Liver (tissue), 9 donors: ENCODE measurements around the gene RAB17. TPM values are rescaled to one million over a fixed set of nuclear protein-coding genes. Genes with fewer than 3 reads are reported as not detected.

ENCODE experiments used
- DNase-seq: peaks from one replicate; pipeline ENCODE4 v3.0.0-alpha.2; 2017; ENCODE audit warnings: low spot score
- H3K27ac ChIP-seq, 2 donors: one replicate each; pipeline ENCODE4 v1.7.0; 2013; ENCODE audit warnings: inconsistent platforms in 2 of 2, low read length in 2 of 2, control low read depth in 1 of 2, low read depth in 1 of 2, mild to moderate bottlenecking in 1 of 2
- H3K27me3 ChIP-seq, 4 donors: one replicate each; pipeline versions ENCODE4 v1.6.1 to v1.7.0; 2013; ENCODE audit warnings: low read length in 3 of 4, inconsistent platforms in 1 of 4, mild to moderate bottlenecking in 1 of 4, moderate library complexity in 1 of 4; ENCODE audit not compliant: control insufficient read depth in 4 of 4, insufficient read depth in 4 of 4
- H3K36me3 ChIP-seq, 4 donors: one replicate each; pipeline versions ENCODE4 v1.6.1 to v1.7.0; 2013; ENCODE audit warnings: low read length in 3 of 4, mild to moderate bottlenecking in 3 of 4, low read depth in 1 of 4, moderate library complexity in 1 of 4; ENCODE audit not compliant: control insufficient read depth in 4 of 4, insufficient read depth in 3 of 4
- H3K4me1 ChIP-seq, 4 donors: one replicate each; pipeline versions ENCODE4 v1.6.1 to v1.7.0; 2013; ENCODE audit warnings: low read length in 3 of 4, mild to moderate bottlenecking in 3 of 4, moderate library complexity in 1 of 4; ENCODE audit not compliant: control insufficient read depth in 4 of 4, insufficient read depth in 4 of 4
- H3K4me3 ChIP-seq, 3 donors: one replicate each; pipeline versions ENCODE4 v1.6.1 to v1.7.0; 2013; ENCODE audit warnings: low read length in 3 of 3, control low read depth in 1 of 3, low read depth in 1 of 3, mild to moderate bottlenecking in 1 of 3
- H3K9ac ChIP-seq, 2 donors: one replicate each; pipeline ENCODE4 v1.7.0; 2013; ENCODE audit warnings: low read length in 2 of 2, mild to moderate bottlenecking in 2 of 2, moderate library complexity in 2 of 2, control low read depth in 1 of 2, low read depth in 1 of 2
- H3K9me3 ChIP-seq, 4 donors: one replicate each; pipeline versions ENCODE4 v1.6.1 to v1.7.0; 2013; ENCODE audit warnings: low read length in 3 of 4; ENCODE audit not compliant: control insufficient read depth in 4 of 4
- ATF3 ChIP-seq: IDR thresholded peaks from 2 replicates; pipeline ENCODE4 v1.6.1; 2016; ENCODE audit warnings: antibody characterized with exemption
- FOXA1 ChIP-seq: IDR thresholded peaks from 2 replicates; pipeline ENCODE4 v1.6.1; 2016; ENCODE audit warnings: antibody characterized with exemption
- HNF4A ChIP-seq, 2 donors: conservative IDR thresholded peaks; 2 replicates each; pipeline ENCODE4 v1.6.1; 2016; ENCODE audit warnings: antibody characterized with exemption in 2 of 2, mild to moderate bottlenecking in 2 of 2
- HNF4G ChIP-seq: IDR thresholded peaks from 2 replicates; pipeline ENCODE4 v1.6.1; 2016; ENCODE audit warnings: antibody characterized with exemption
- JUND ChIP-seq, 2 donors: IDR thresholded peaks; 2 replicates each; pipeline ENCODE4 v1.6.1; 2016; ENCODE audit warnings: antibody characterized with exemption in 2 of 2
- MAX ChIP-seq: IDR thresholded peaks from 2 replicates; pipeline ENCODE4 v1.6.1; 2016; ENCODE audit warnings: antibody characterized with exemption
- NR2F2 ChIP-seq: IDR thresholded peaks from 2 replicates; pipeline ENCODE4 v1.6.1; 2016; ENCODE audit warnings: antibody characterized with exemption
- RAD21 ChIP-seq, 2 donors: IDR thresholded peaks; 2 replicates each; pipeline ENCODE4 v1.6.1; 2016; ENCODE audit warnings: antibody characterized with exemption in 2 of 2, mild to moderate bottlenecking in 2 of 2
- RXRA ChIP-seq, 2 donors: IDR thresholded peaks; 2 replicates each; pipeline ENCODE4 v1.6.1; 2017 to 2018; ENCODE audit warnings: antibody characterized with exemption in 2 of 2, mild to moderate bottlenecking in 1 of 2
- SP1 ChIP-seq: IDR thresholded peaks from 2 replicates; pipeline ENCODE4 v1.6.1; 2018; ENCODE audit warnings: antibody characterized with exemption, mild to moderate bottlenecking
- TAF1 ChIP-seq: conservative IDR thresholded peaks from 2 replicates; pipeline ENCODE4 v1.6.1; 2016; ENCODE audit warnings: antibody characterized with exemption, mild to moderate bottlenecking
- ZBTB33 ChIP-seq: IDR thresholded peaks from 2 replicates; pipeline ENCODE4 v1.6.1; 2016; ENCODE audit warnings: antibody characterized with exemption
- WGBS: extraction: QIAGEN DNeasy Blood & Tissue Kit; methylation state at CpG from one replicate; pipeline ENCODE4 v1.1.7; 2013; 5-methylcytosine and 5-hydroxymethylcytosine counted together
- polyA plus RNA-seq, 2 donors: library from polyadenylated mRNA; stranded (reverse) in 1 of 2; unstranded in 1 of 2; fragments of 200-250 nt in 1 of 2; fragments of >200 nt in 1 of 2; fragmentation: Nextera tagmentation in 1 of 2; extraction: Ambion mirVana in 1 of 2; gene quantifications; one replicate each; pipeline versions ENCODE4 v1.2.1 to v1.2.3, GENCODE V29; 2013 to 2015
- total RNA-seq, 2 donors: library from RNA; depleted of rRNA; stranded (reverse); fragments of >200 nt; gene quantifications; one replicate each; pipeline ENCODE4 v1.2.3, GENCODE V29; 2014
- TF ChIP-seq, protein P1 (sequence below): IDR thresholded peaks from 2 replicates; pipeline ENCODE4 v1.6.1; 2016; ENCODE audit warnings: antibody characterized with exemption, mild to moderate bottlenecking
- donor health status: healthy.
- donor health status: healthy.
- donor health status: healthy.
- donor health status: healthy.
- donor health status: healthy.

RAB17 gene
- total and polyA plus RNA-seq, 4 donors: 17.8 to 96.5 (median 74.9) TPM

- Histone ChIP-seq H3K9me3 (no peaks in the 10 kb centered on the region), H3K9ac (no peak overlapping the region), H3K4me1 (peaks cover 0 to 12% (median 3%) of the 10 kb centered on the region in 4 donors), H3K36me3 (no peaks in the 10 kb centered on the region), H3K27ac (no peak overlapping the region), H3K4me3 (no peak overlapping the region), H3K27me3 (no peaks in the 10 kb centered on the region)
- no peak for DNase-seq
- TF ChIP-seq NR2F2: no peak
- TF ChIP-seq ATF3: no peak
- TF ChIP-seq FOXA1: no peak
- TF ChIP-seq SP1: no peak
- TF ChIP-seq JUND (IDR thresholded peaks at IDR 0.05): no peak
- no peak for TF ChIP-seq HNF4G
- TF ChIP-seq TAF1: no peak
- no peak for TF ChIP-seq RAD21 (IDR thresholded peaks at IDR 0.05)
- TF ChIP-seq RXRA (IDR thresholded peaks at IDR 0.05): no peak
- no peak for TF ChIP-seq ZBTB33
- TF ChIP-seq HNF4A (conservative IDR thresholded peaks at IDR 0.05): no peak
- TF ChIP-seq MAX: no peak
- WGBS: 90% methylated on average over 14 of the region's 14 CpGs
Observed at GRCh38 chr2:237564526-237565131, 25.9 kb downstream of the RAB17 start.

DNA sequence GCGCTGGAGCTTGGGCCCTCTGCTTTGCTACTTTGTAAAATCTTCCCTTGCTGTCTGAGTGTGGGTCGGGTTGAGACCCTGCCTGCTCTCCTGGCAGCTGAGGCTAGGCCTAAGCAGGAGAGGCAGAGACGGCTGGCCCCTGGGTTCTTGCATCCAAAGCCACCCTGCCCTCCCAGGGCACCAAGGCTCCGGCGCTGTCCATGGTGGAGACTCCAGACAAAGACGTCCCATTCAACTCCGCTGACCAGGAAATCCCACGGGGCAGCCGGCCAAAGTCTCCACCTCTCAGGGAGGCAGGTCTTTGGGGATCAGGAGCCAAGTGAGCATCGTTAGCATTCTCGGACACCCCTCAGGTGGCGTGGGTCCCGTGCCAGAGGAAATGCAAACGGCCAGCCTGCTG, 26.7 kb downstream of the RAB17 start:
- no peak for DNase-seq
- TF ChIP-seq MAX: no peak
- TF ChIP-seq, protein P1, sequence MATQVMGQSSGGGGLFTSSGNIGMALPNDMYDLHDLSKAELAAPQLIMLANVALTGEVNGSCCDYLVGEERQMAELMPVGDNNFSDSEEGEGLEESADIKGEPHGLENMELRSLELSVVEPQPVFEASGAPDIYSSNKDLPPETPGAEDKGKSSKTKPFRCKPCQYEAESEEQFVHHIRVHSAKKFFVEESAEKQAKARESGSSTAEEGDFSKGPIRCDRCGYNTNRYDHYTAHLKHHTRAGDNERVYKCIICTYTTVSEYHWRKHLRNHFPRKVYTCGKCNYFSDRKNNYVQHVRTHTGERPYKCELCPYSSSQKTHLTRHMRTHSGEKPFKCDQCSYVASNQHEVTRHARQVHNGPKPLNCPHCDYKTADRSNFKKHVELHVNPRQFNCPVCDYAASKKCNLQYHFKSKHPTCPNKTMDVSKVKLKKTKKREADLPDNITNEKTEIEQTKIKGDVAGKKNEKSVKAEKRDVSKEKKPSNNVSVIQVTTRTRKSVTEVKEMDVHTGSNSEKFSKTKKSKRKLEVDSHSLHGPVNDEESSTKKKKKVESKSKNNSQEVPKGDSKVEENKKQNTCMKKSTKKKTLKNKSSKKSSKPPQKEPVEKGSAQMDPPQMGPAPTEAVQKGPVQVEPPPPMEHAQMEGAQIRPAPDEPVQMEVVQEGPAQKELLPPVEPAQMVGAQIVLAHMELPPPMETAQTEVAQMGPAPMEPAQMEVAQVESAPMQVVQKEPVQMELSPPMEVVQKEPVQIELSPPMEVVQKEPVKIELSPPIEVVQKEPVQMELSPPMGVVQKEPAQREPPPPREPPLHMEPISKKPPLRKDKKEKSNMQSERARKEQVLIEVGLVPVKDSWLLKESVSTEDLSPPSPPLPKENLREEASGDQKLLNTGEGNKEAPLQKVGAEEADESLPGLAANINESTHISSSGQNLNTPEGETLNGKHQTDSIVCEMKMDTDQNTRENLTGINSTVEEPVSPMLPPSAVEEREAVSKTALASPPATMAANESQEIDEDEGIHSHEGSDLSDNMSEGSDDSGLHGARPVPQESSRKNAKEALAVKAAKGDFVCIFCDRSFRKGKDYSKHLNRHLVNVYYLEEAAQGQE: peak; percentile 96
- Histone ChIP-seq H3K27ac (no peak overlapping the region), H3K9ac (no peak overlapping the region), H3K4me1 (peaks cover 2 to 16% (median 6%) of the 10 kb centered on the region in 4 donors), H3K36me3 (no peaks in the 10 kb centered on the region), H3K9me3 (no peaks in the 10 kb centered on the region), H3K27me3 (no peaks in the 10 kb centered on the region), H3K4me3 (no peak overlapping the region)
- WGBS: 41% methylated on average over 14 of the region's 14 CpGs
